Pancreas (tissue), 10 donors: ENCODE measurements around the gene KCTD21. TPM values are rescaled to one million over a fixed set of nuclear protein-coding genes. Genes with fewer than 3 reads are reported as not detected.

Experiments
- ATAC-seq, 4 donors: fragments of 200-7000 bp; cut with Tn5 transposase; one replicate each; pipeline versions ENCODE4 v1.8.0 to v1.9.1; 2020; ENCODE audit warnings: mild to moderate bottlenecking in 4 of 4, moderate library complexity in 4 of 4
- DNase-seq, 6 donors: peaks; one replicate each; pipeline ENCODE4 v3.0.0-alpha.2; 2020
- FAIRE-seq: peaks from 2 replicates; lab custom pipeline; 2012; peaks lifted over from hg19 to GRCh38; lab: Jason Lieb, UNC
- H3K27ac ChIP-seq, 4 donors: fragments of 200-600 bp; sonication (generic); 1 replicate in 3 of 4; 2 replicates in 1 of 4; pipeline versions ENCODE4 v1.5.0 to v1.8.0; 2020
- H3K27me3 ChIP-seq, 4 donors: fragments of 200-600 bp; one replicate each; pipeline ENCODE4 v1.8.0; 2021
- H3K36me3 ChIP-seq, 3 donors: fragments of 200-600 bp; sonication (generic) in 1 of 3; one replicate each; pipeline versions ENCODE4 v1.5.0 to v1.8.0; 2020 to 2021
- H3K4me1 ChIP-seq, 3 donors: fragments of 200-600 bp; one replicate each; pipeline ENCODE4 v1.8.0; 2021
- H3K4me3 ChIP-seq, 4 donors: fragments of 200-600 bp; sonication (generic) in 2 of 4; one replicate each; pipeline versions ENCODE4 v1.5.0 to v1.8.0; 2020 to 2021
- H3K9me3 ChIP-seq, 4 donors: fragments of 200-600 bp; one replicate each; pipeline ENCODE4 v1.8.0; 2021
- WGBS, 2 donors: extraction: QIAGEN DNeasy Blood & Tissue Kit; methylation state at CpG; one replicate each; pipeline ENCODE4 v1.1.7; 2013; 5-methylcytosine and 5-hydroxymethylcytosine counted together
- intact Hi-C, 3 donors: fragments of 100-400 bp; cut with DNase I; formaldehyde crosslinking; loops; one replicate each; pipeline versions ENCODE4 v1.11.1 to v1.14.2; 2022
- polyA plus RNA-seq, 2 donors: library from polyadenylated mRNA; stranded (reverse); fragments of 200-250 nt; gene quantifications; one replicate each; pipeline ENCODE4 v1.2.3, GENCODE V29; 2013
- total RNA-seq, 6 donors: library from RNA; stranded (reverse); fragmentation: NEBNext Ultra II Directional in 4 of 6; extraction: Animal tissue kit (Norgen Biotek cat#: 25700) in 4 of 6; gene quantifications; one replicate each; pipeline versions ENCODE4 v1.2.1 to v1.2.4, GENCODE V29; 2021 to 2023
- TF ChIP-seq, protein P1 (sequence below), 4 donors: fragments of 200-600 bp; sonication (generic) in 3 of 4; IDR thresholded peaks; one replicate each; pipeline versions ENCODE4 v1.5.0 to v1.8.0; 2021; ENCODE audit warnings: antibody characterized with exemption in 4 of 4
- donor health status: healthy with polysubstance abuse.
- donor health status: DM: no; HTN: no; CAD: no; lungs with moderate emphysema.
- donor health status: DM: no; HTN: no; CAD: no.
- donor health status: control.
- donor health status: control.
- donor health status: Bipolar disorder and iron deficiency.
- donor health status: DM: yes; HTN: yes; CAD: no.
- donor health status: DM: no; HTN: no; CAD: no.
- donor health status: DM: no; HTN: no; CAD: no.
- donor health status: DM: yes; HTN: yes; CAD: no.

The KCTD21 gene
- total and polyA plus RNA-seq, 8 donors = 1.9 to 4.8 (median 2.7) TPM

GRCh38 chr11:78163828-78164227, 24.6 kb downstream of the KCTD21 start:
- Histone ChIP-seq H3K27ac (no peak overlapping the region), H3K27me3 (no peaks in the 10 kb centered on the region), H3K36me3 (no peaks in the 10 kb centered on the region), H3K4me1 (no peaks in the 10 kb centered on the region), H3K9me3 (no peaks in the 10 kb centered on the region), H3K4me3 (no peak overlapping the region)
- no peak for ATAC-seq
- TF ChIP-seq, protein P1, sequence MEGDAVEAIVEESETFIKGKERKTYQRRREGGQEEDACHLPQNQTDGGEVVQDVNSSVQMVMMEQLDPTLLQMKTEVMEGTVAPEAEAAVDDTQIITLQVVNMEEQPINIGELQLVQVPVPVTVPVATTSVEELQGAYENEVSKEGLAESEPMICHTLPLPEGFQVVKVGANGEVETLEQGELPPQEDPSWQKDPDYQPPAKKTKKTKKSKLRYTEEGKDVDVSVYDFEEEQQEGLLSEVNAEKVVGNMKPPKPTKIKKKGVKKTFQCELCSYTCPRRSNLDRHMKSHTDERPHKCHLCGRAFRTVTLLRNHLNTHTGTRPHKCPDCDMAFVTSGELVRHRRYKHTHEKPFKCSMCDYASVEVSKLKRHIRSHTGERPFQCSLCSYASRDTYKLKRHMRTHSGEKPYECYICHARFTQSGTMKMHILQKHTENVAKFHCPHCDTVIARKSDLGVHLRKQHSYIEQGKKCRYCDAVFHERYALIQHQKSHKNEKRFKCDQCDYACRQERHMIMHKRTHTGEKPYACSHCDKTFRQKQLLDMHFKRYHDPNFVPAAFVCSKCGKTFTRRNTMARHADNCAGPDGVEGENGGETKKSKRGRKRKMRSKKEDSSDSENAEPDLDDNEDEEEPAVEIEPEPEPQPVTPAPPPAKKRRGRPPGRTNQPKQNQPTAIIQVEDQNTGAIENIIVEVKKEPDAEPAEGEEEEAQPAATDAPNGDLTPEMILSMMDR (IDR thresholded peaks at IDR 0.05) = no peak
- intact Hi-C loops = no loop called here
- DNase-seq = no peak
- no peak for FAIRE-seq
- WGBS, 2 donors = 27 to 34% methylated on average over 2 of the region's 2 CpGs

GRCh38 chr11:78161962-78162371, 26.5 kb downstream of the KCTD21 start:
- TF ChIP-seq, protein P1 (IDR thresholded peaks at IDR 0.05) = no peak
- Histone ChIP-seq H3K27me3 (no peaks in the 10 kb centered on the region), H3K27ac (no peak overlapping the region), H3K36me3 (no peaks in the 10 kb centered on the region), H3K4me3 (no peak overlapping the region), H3K4me1 (no peaks in the 10 kb centered on the region), H3K9me3 (no peaks in the 10 kb centered on the region)
- WGBS, 2 donors = 56 to 72% methylated on average over 5 of the region's 5 CpGs
- DNase-seq (no peak), FAIRE-seq (no peak), ATAC-seq (peak in 1 of 4 donors; percentile 21)
- intact Hi-C loops = no loop called here

DNA sequence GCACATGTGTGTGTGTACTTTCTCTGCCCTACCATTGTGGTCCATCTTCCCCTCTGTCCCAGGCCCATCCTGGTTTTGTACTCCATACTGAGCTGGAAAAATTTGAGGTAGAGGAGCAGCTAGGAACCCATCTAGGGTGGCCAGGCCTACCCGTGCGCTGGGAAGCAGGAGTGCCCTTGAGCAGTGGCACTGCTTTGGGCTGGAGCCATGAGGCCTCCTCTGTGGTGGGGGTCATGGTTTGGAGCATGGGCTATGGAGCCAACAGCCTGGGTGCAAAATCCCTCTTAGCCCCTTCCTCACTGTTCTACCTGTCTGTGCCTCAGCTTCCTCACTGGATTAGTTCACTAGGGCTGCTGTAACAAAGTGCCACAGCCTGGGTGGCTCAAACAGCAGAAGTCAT, 27.1 kb downstream of the KCTD21 start:
- no peak for ATAC-seq
- no peak for DNase-seq
- 87 to 97% methylated on average over 2 of the region's 2 CpGs for WGBS, 2 donors
- H3K4me3 ChIP-seq = no peak overlapping the region
- no peaks in the 10 kb centered on the region for H3K9me3 ChIP-seq
- no peaks in the 10 kb centered on the region for H3K27me3 ChIP-seq
- FAIRE-seq = no peak
- H3K36me3 ChIP-seq = no peaks in the 10 kb centered on the region
- peaks cover 0 to under 1% (median 0%) of the 10 kb centered on the region in 3 donors for H3K4me1 ChIP-seq
- no peak overlapping the region for H3K27ac ChIP-seq
- TF ChIP-seq, protein P1 (IDR thresholded peaks at IDR 0.05) = no peak
- intact Hi-C loops = no loop called here

DNA sequence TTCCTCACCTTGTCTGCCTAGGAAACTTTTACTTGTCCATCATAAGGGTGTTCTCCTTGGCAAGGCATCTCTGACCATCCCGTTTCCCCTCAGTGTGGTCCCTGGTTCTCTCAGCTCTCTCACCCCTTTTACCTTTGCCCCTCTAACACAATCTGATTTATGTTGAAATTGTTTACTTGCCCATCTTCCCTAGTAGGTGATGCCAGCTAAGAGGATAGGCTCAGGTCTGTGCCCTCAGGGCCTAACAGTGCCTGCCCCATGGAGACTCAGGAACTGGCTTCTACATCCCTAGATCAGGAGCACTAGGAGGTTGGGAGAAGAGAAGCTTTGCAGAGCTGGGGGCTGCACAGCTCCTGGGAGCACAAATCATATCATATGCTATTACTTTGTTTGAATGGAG, 27.9 kb downstream of the KCTD21 start:
- 73 to 95% methylated on average over 1 of the region's 1 CpG for WGBS, 2 donors

More for the DNA sequence above, 27.9 kb downstream of the KCTD21 start:
- Histone ChIP-seq H3K4me1 (peaks cover 0 to 5% (median 0%) of the 10 kb centered on the region in 3 donors), H3K4me3 (no peak overlapping the region), H3K36me3 (no peaks in the 10 kb centered on the region), H3K27me3 (no peaks in the 10 kb centered on the region), H3K27ac (no peak overlapping the region), H3K9me3 (no peaks in the 10 kb centered on the region)
- TF ChIP-seq, protein P1 (IDR thresholded peaks at IDR 0.05) = no peak
- intact Hi-C loops = no loop called here
- no peak for ATAC-seq
- DNase-seq = no peak
- FAIRE-seq = no peak
